ENCODE measurements around the gene ANKRD55. TPM values are rescaled to one million over a fixed set of nuclear protein-coding genes. Genes with fewer than 3 reads are reported as not detected.

Gene ANKRD55
- total and polyA plus RNA-seq, 2 of the 8 experiments (the other 6 are each of a cell fraction or from before 2014, with no cell fraction given): not detected

- Histone ChIP-seq H2BK15ac (ENCODE audit: low read length) (no peak overlapping the region), H2BK5ac (ENCODE audit: low read depth, low read length) (no peak overlapping the region), H2BK120ac (replicated peaks; ENCODE audit: low read depth, low read length) (no peak overlapping the region), H3K14ac (ENCODE audit: insufficient read length) (no peak overlapping the region), H3K9me3 (ENCODE audit: insufficient read depth in 2 of 2, low read depth in 1 of 2, low read length in 1 of 2) (no peaks in the 10 kb centered on the region), H4K91ac (replicated peaks; ENCODE audit: insufficient read length, low read length) (no peak overlapping the region), H2AFZ (ENCODE audit: low read length) (no peak overlapping the region), H2BK12ac (ENCODE audit: low read depth, low read length) (no peak overlapping the region), H3K36me3 (ENCODE audit: control insufficient read depth in 2 of 4, insufficient read depth in 4 of 4, low read length in 3 of 4) (no peaks in the 10 kb centered on the region), H3K4me2 (ENCODE audit: insufficient read depth in 1 of 2, low read depth in 2 of 2, low read length in 2 of 2) (no peak overlapping the region), H3K79me1 (ENCODE audit: low read depth, low read length) (no peaks in the 10 kb centered on the region), H2AK5ac (ENCODE audit: low read depth, low read length) (no peak overlapping the region), H3K4ac (replicated peaks; ENCODE audit: insufficient read length, low read depth, low read length) (no peak overlapping the region), H4K8ac (ENCODE audit: extremely low read depth, insufficient read depth, low read length) (no peak overlapping the region), H2BK20ac (ENCODE audit: low read length) (no peak overlapping the region), H3K4me3 (ENCODE audit: extremely low read depth in 1 of 4, insufficient read depth in 2 of 4, low read depth in 3 of 4, low read length in 4 of 4) (no peak overlapping the region), H4K20me1 (replicated peaks in 1 of 2; ENCODE audit: control insufficient read depth in 1 of 2, insufficient read depth in 2 of 2, low read length in 2 of 2) (no peaks in the 10 kb centered on the region), H3K56ac (replicated peaks; ENCODE audit: insufficient read length, low read depth, low read length) (no peak overlapping the region), H3K79me2 (ENCODE audit: control insufficient read depth in 1 of 2, insufficient read depth in 2 of 2, low read length in 2 of 2) (no peaks in the 10 kb centered on the region), H3K4me1 (replicated peaks in 1 of 4; ENCODE audit: control insufficient read depth in 3 of 4, insufficient read depth in 4 of 4, low read length in 3 of 4) (no peaks in the 10 kb centered on the region), H3K27me3 (replicated peaks in 1 of 4; ENCODE audit: control insufficient read depth in 3 of 4, extremely low read depth in 1 of 4, insufficient read depth in 3 of 4, low read length in 3 of 4) (no peaks in the 10 kb centered on the region), H3K18ac (ENCODE audit: extremely low read depth, low read length) (no peak overlapping the region), H3K9ac (replicated peaks in 1 of 4; ENCODE audit: extremely low read depth in 1 of 4, low read depth in 3 of 4, low read length in 3 of 4) (no peak overlapping the region), H3K23ac (ENCODE audit: insufficient read length) (no peak overlapping the region), H3K27ac (ENCODE audit: low read depth, low read length) (no peak overlapping the region), H4K5ac (ENCODE audit: insufficient read length, low read depth, low read length) (no peak overlapping the region), H3K23me2 (ENCODE audit: low read depth, low read length) (no peaks in the 10 kb centered on the region)
- ChIA-PET CTCF (ENCODE audit: partially characterized antibody) (interaction anchor here (0.5 to 4.6 kb wide), 23 partner anchors 14 to 534 kb away, joined by 3 to 71 read pairs (median 3); no protein-coding TSS in a partner anchor), POLR2A (ENCODE audit: partially characterized antibody) (no interaction called here)
- peak; percentile 96 for TF ChIP-seq RAD21 (IDR thresholded peaks at IDR 0.05 in 1 of 2, conservative IDR thresholded peaks at IDR 0.05 in 1 of 2; ENCODE audit: low read depth in 2 of 2, low read length in 2 of 2)
- TF ChIP-seq, protein P1, sequence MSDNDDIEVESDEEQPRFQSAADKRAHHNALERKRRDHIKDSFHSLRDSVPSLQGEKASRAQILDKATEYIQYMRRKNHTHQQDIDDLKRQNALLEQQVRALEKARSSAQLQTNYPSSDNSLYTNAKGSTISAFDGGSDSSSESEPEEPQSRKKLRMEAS (IDR thresholded peaks at IDR 0.05): 0 out of 2 replicates have a peak, but pooled peaks have one; percentile 29
- TF ChIP-seq TEAD4 (IDR thresholded peaks at IDR 0.05; ENCODE audit: low read depth, low read length): peak; percentile 62
- 0 out of 2 replicates have a peak, but pooled peaks have one; percentile 34 for TF ChIP-seq YY1 (IDR thresholded peaks at IDR 0.05; ENCODE audit: low read depth, low read length)
- TF ChIP-seq FOSL1 (IDR thresholded peaks at IDR 0.05; ENCODE audit: insufficient read depth, low read depth, low read length): no peak
- TF ChIP-seq POLR2A (IDR thresholded peaks at IDR 0.05; ENCODE audit: control extremely low read depth in 1 of 2, low read depth in 2 of 2, low read length in 2 of 2): no peak
- peak; percentile 54 to 85 (median 73) for TF ChIP-seq CTCF (IDR thresholded peaks at IDR 0.05; ENCODE audit: control extremely low read depth in 1 of 3, insufficient read depth in 1 of 3, low read depth in 1 of 3, low read length in 3 of 3)
- DNase-seq (ENCODE audit: low read depth in 1 of 2, low spot score in 2 of 2) (peak; percentile 39 to 46), FAIRE-seq (peak; percentile 81)
- 50% methylated on average over 5 of the region's 5 CpGs; no CpG with 5 or more reads in 1 of the 2 experiments for WGBS, 2 experiments (ENCODE audit: extremely low coverage in 1 of 2, insufficient coverage in 1 of 2, insufficient read length in 1 of 2, insufficient replicate concordance in 2 of 2, low coverage in 1 of 2, low lambda C conversion rate in 2 of 2, missing lambda C conversion rate in 1 of 2)
Observed at GRCh38 chr5:56200971-56201666, 32.0 kb downstream of the ANKRD55 start.
